H1 (cell line): Measurements from ENCODE around the gene STAM2. TPM values are rescaled to one million over a fixed set of nuclear protein-coding genes. Genes with fewer than 3 reads are reported as not detected.

Source experiments
- CTCF ChIA-PET: fragments of 300-600 bp; sonication (Branson Sonifier 250); formaldehyde crosslinking; loops from one replicate; lab custom pipeline; 2021; ENCODE audit not compliant: partially characterized antibody; lab: Charles Lee
- POLR2A ChIA-PET: fragments of 300-600 bp; sonication (Branson Sonifier 250); formaldehyde crosslinking; loops from one replicate; lab custom pipeline; 2021; ENCODE audit warnings: inconsistent platforms; ENCODE audit not compliant: partially characterized antibody; lab: Charles Lee
- DNase-seq, 2 experiments: peaks; one replicate each; pipeline versions ENCODE4 v3.0.0 to v3.0.0-alpha.2; 2010 to 2022; ENCODE audit warnings: low spot score in 2 of 2, low read depth in 1 of 2, mixed read lengths in 1 of 2
- FAIRE-seq: peaks from 2 replicates; lab custom pipeline; 2011; peaks lifted over from hg19 to GRCh38; lab: Jason Lieb, UNC
- H2AFZ ChIP-seq: 2 replicates; pipeline ENCODE4 v1.8.1; 2012; ENCODE audit warnings: low read length, inconsistent platforms
- H2AK5ac ChIP-seq: 2 replicates; pipeline ENCODE4 v1.6.1; 2013; ENCODE audit warnings: low read depth, low read length
- H2BK120ac ChIP-seq: replicated peaks from 2 replicates; pipeline ENCODE3; 2013; ENCODE audit warnings: low read depth, low read length, inconsistent platforms
- H2BK12ac ChIP-seq: 2 replicates; pipeline ENCODE4 v1.6.1; 2013; ENCODE audit warnings: low read depth, low read length
- H2BK15ac ChIP-seq: 2 replicates; pipeline ENCODE4 v1.6.1; 2013; ENCODE audit warnings: low read length
- H2BK20ac ChIP-seq: 2 replicates; pipeline ENCODE4 v1.6.1; 2013; ENCODE audit warnings: low read length
- H2BK5ac ChIP-seq: 2 replicates; pipeline ENCODE4 v1.6.1; 2013; ENCODE audit warnings: low read depth, low read length
- H3K14ac ChIP-seq: 2 replicates; pipeline ENCODE4 v1.6.1; 2013; ENCODE audit warnings: inconsistent platforms; ENCODE audit not compliant: insufficient read length
- H3K18ac ChIP-seq: 2 replicates; pipeline ENCODE4 v1.6.1; 2013; ENCODE audit warnings: low read length; ENCODE audit errors: extremely low read depth
- H3K23ac ChIP-seq: 2 replicates; pipeline ENCODE4 v1.6.1; 2013; ENCODE audit warnings: inconsistent platforms; ENCODE audit not compliant: insufficient read length
- H3K23me2 ChIP-seq: 2 replicates; pipeline ENCODE4 v1.6.1; 2013; ENCODE audit warnings: low read depth, low read length
- H3K27ac ChIP-seq: 2 replicates; pipeline ENCODE4 v1.6.1; 2011; ENCODE audit warnings: low read depth, low read length, inconsistent platforms
- H3K27me3 ChIP-seq, 4 experiments: replicated peaks in 1 of 4; 1 replicate in 1 of 4; 2 replicates in 3 of 4; pipeline versions ENCODE4 v1.6.1 to v1.8.1; 2011 to 2013; ENCODE audit warnings: low read length in 3 of 4, mild to moderate bottlenecking in 3 of 4, inconsistent platforms in 2 of 4, mixed read lengths in 2 of 4, moderate library complexity in 1 of 4; ENCODE audit not compliant: control insufficient read depth in 3 of 4, insufficient read depth in 3 of 4; ENCODE audit errors: extremely low read depth in 1 of 4
- H3K36me3 ChIP-seq, 4 experiments: 2 replicates each; pipeline versions ENCODE4 v1.6.1 to v1.8.1; 2011 to 2013; ENCODE audit warnings: mild to moderate bottlenecking in 4 of 4, low read length in 3 of 4, moderate library complexity in 2 of 4, control low read depth in 1 of 4, inconsistent platforms in 1 of 4; ENCODE audit not compliant: insufficient read depth in 4 of 4, control insufficient read depth in 2 of 4
- H3K4ac ChIP-seq: replicated peaks from 2 replicates; pipeline ENCODE3; 2013; ENCODE audit warnings: low read length, low read depth, mixed read lengths, inconsistent platforms; ENCODE audit not compliant: insufficient read length
- H3K4me1 ChIP-seq, 4 experiments: replicated peaks in 1 of 4; 1 replicate in 1 of 4; 2 replicates in 3 of 4; pipeline versions ENCODE4 v1.6.1 to v1.8.1; 2011 to 2013; ENCODE audit warnings: low read length in 3 of 4, inconsistent platforms in 2 of 4, mixed read lengths in 1 of 4; ENCODE audit not compliant: insufficient read depth in 4 of 4, control insufficient read depth in 3 of 4
- H3K4me2 ChIP-seq, 2 experiments: 2 replicates each; pipeline versions ENCODE4 v1.6.1 to v1.8.1; 2011 to 2013; ENCODE audit warnings: low read depth in 2 of 2, low read length in 2 of 2, control low read depth in 1 of 2, inconsistent platforms in 1 of 2, mild to moderate bottlenecking in 1 of 2; ENCODE audit not compliant: insufficient read depth in 1 of 2
- H3K4me3 ChIP-seq, 4 experiments: fragments of 200-600, 300-600 bp in 1 of 4; sonication (generic), shearing (Covaris generic), sonication (Bioruptor Twin) in 1 of 4; 2 replicates each; pipeline versions ENCODE4 v1.5.1 to v1.8.1; 2011 to 2016; ENCODE audit warnings: low read length in 4 of 4, low read depth in 3 of 4, control low read depth in 2 of 4, inconsistent platforms in 2 of 4, mild to moderate bottlenecking in 2 of 4, mixed read lengths in 1 of 4, moderate library complexity in 1 of 4; ENCODE audit not compliant: insufficient read depth in 2 of 4; ENCODE audit errors: extremely low read depth in 1 of 4
- H3K56ac ChIP-seq: replicated peaks from 2 replicates; pipeline ENCODE3; 2013; ENCODE audit warnings: low read depth, mild to moderate bottlenecking, mixed read lengths, low read length, inconsistent platforms; ENCODE audit not compliant: insufficient read length
- H3K79me1 ChIP-seq: 2 replicates; pipeline ENCODE4 v1.6.1; 2013; ENCODE audit warnings: low read depth, low read length, control low read depth
- H3K79me2 ChIP-seq, 2 experiments: 2 replicates each; pipeline versions ENCODE4 v1.6.1 to v1.8.1; 2012 to 2013; ENCODE audit warnings: low read length in 2 of 2, mild to moderate bottlenecking in 2 of 2, inconsistent platforms in 1 of 2; ENCODE audit not compliant: insufficient read depth in 2 of 2, control insufficient read depth in 1 of 2
- H3K9ac ChIP-seq, 4 experiments: replicated peaks in 1 of 4; 1 replicate in 1 of 4; 2 replicates in 3 of 4; pipeline versions ENCODE4 v1.6.1 to v1.8.1; 2011 to 2013; ENCODE audit warnings: low read depth in 3 of 4, low read length in 3 of 4, control low read depth in 2 of 4, mild to moderate bottlenecking in 2 of 4, moderate library complexity in 2 of 4, inconsistent platforms in 1 of 4; ENCODE audit errors: extremely low read depth in 1 of 4
- H3K9me3 ChIP-seq, 2 experiments: 2 replicates each; pipeline versions ENCODE4 v1.6.1 to v1.8.1; 2012 to 2013; ENCODE audit warnings: mild to moderate bottlenecking in 2 of 2, moderate library complexity in 2 of 2, control low read depth in 1 of 2, inconsistent platforms in 1 of 2, low read depth in 1 of 2, low read length in 1 of 2, mixed read lengths in 1 of 2; ENCODE audit not compliant: insufficient read depth in 2 of 2
- H4K20me1 ChIP-seq, 2 experiments: replicated peaks in 1 of 2; 2 replicates each; pipeline versions ENCODE3 to v1.8.1; 2011 to 2013; ENCODE audit warnings: inconsistent platforms in 2 of 2, low read length in 2 of 2, mild to moderate bottlenecking in 1 of 2; ENCODE audit not compliant: insufficient read depth in 2 of 2, control insufficient read depth in 1 of 2
- H4K5ac ChIP-seq: 2 replicates; pipeline ENCODE4 v1.6.1; 2013; ENCODE audit warnings: low read length, low read depth, mixed read lengths, inconsistent platforms; ENCODE audit not compliant: insufficient read length
- H4K8ac ChIP-seq: 2 replicates; pipeline ENCODE4 v1.8.0; 2013; ENCODE audit warnings: mild to moderate bottlenecking, moderate library complexity, low read length, inconsistent platforms; ENCODE audit not compliant: insufficient read depth; ENCODE audit errors: extremely low read depth
- H4K91ac ChIP-seq: replicated peaks from 2 replicates; pipeline ENCODE3; 2013; ENCODE audit warnings: low read length, mixed read lengths, inconsistent platforms; ENCODE audit not compliant: insufficient read length
- CHD2 ChIP-seq: IDR thresholded peaks from 2 replicates; pipeline ENCODE4 v1.6.1; 2012; ENCODE audit warnings: low read length, improper control_type of control experiment
- EZH2 ChIP-seq: fragments of 200-600 bp; sonication (generic); IDR thresholded peaks from 2 replicates; pipeline ENCODE4 v1.7.1; 2012; ENCODE audit warnings: low read depth, mild to moderate bottlenecking, moderate library complexity, low read length, inconsistent platforms; ENCODE audit not compliant: severe bottlenecking
- FOSL1 ChIP-seq: IDR thresholded peaks from 2 replicates; pipeline ENCODE4 v1.6.1; 2011; ENCODE audit warnings: mild to moderate bottlenecking, low read depth, low read length, moderate library complexity; ENCODE audit not compliant: insufficient read depth
- NANOG ChIP-seq: IDR thresholded peaks from 2 replicates; pipeline ENCODE4 v1.6.1; 2011; ENCODE audit warnings: low read length, low read depth, mild to moderate bottlenecking, inconsistent platforms; ENCODE audit not compliant: insufficient read depth, poor library complexity, severe bottlenecking
- NRF1 ChIP-seq: IDR thresholded peaks from 2 replicates; pipeline ENCODE4 v1.6.1; 2011; ENCODE audit warnings: mild to moderate bottlenecking, low read depth, low read length, improper control_type of control experiment
- RFX5 ChIP-seq: IDR thresholded peaks from 2 replicates; pipeline ENCODE4 v1.6.1; 2011; ENCODE audit warnings: low read depth, low read length, improper control_type of control experiment, borderline replicate concordance
- TAF1 ChIP-seq: IDR thresholded peaks from 2 replicates; pipeline ENCODE4 v1.6.1; 2011; ENCODE audit warnings: mild to moderate bottlenecking, low read depth, low read length
- WGBS, 2 experiments: shearing (Covaris generic) in 1 of 2; methylation state at CpG; one replicate each; pipeline versions ENCODE4 v1.1.6 to v1.1.7; 2013 to 2015; ENCODE audit warnings: low lambda C conversion rate in 2 of 2, mixed read lengths in 2 of 2, inconsistent platforms in 1 of 2, low coverage in 1 of 2, missing lambda C conversion rate in 1 of 2; ENCODE audit not compliant: insufficient replicate concordance in 2 of 2, insufficient coverage in 1 of 2, insufficient read length in 1 of 2; ENCODE audit errors: extremely low coverage in 1 of 2, missing lambda C conversion rate in 1 of 2; 5-methylcytosine and 5-hydroxymethylcytosine counted together
- polyA plus RNA-seq, 7 experiments: library from polyadenylated mRNA; depleted of rRNA in 3 of 7; stranded (reverse) in 5 of 7; unstranded in 2 of 7; fragments of >200 nt in 5 of 7; fragments of 200-250 nt in 2 of 7; gene quantifications; 1 replicate in 5 of 7; 2 replicates in 1 of 7; 4 replicates in 1 of 7; pipeline versions ENCODE4 v1.2.1 to v1.2.3, GENCODE V29; 2011 to 2013; ENCODE audit warnings: missing spikeins in 2 of 7, mixed read lengths in 2 of 7
- total RNA-seq: library from RNA; stranded (reverse); fragmentation: NEBNext Ultra II Directional; extraction: Animal tissue kit (Norgen Biotek cat#: 25700); gene quantifications from 2 replicates; pipeline ENCODE4 v1.2.1, GENCODE V29; 2021

STAM2 gene
- total and polyA plus RNA-seq, 2 of the 8 experiments (the other 6 are each of a cell fraction or from before 2014, with no cell fraction given) = 5.4 to 9.4 TPM

DNA sequence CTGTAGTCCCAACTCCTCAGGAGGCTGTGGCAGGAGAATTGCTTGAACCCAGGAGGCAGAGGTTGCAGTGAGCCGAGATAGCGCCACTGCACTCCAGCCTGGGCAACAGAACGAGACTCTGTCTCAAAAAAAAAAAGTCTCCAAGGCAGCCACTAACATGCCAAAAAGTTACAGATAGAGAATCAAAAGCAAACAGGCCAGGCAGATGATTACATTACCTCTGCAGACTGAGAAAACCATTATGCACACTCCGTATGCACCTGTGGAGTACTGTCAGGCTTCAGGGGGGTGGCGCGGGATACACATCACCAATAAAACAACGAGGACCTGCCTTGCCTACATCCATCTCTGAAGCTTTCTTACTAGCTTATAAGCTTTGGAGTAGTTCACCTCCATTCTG is 10.3 kb downstream of the STAM2 start:
- no peak for FAIRE-seq
- H2BK15ac ChIP-seq = no peak overlapping the region
- H2AFZ ChIP-seq = no peak overlapping the region
- no peak overlapping the region for H3K4me3 ChIP-seq
- DNase-seq = no peak
- no peak overlapping the region for H3K23ac ChIP-seq
- no peaks in the 10 kb centered on the region for H3K27me3 ChIP-seq
- H3K79me1 ChIP-seq = no peaks in the 10 kb centered on the region
- no peak overlapping the region for H3K4me2 ChIP-seq
- H3K79me2 ChIP-seq = peaks cover 0 to 10% of the 10 kb centered on the region in 2 experiments; a peak in 2 of 4 replicates
- H2BK20ac ChIP-seq = no peak overlapping the region
- H4K91ac ChIP-seq = no peak overlapping the region
- H3K9ac ChIP-seq = no peak overlapping the region
- H3K4me1 ChIP-seq = no peaks in the 10 kb centered on the region
- no peak overlapping the region for H4K5ac ChIP-seq
- H4K8ac ChIP-seq = no peak overlapping the region
- H3K23me2 ChIP-seq = no peaks in the 10 kb centered on the region
- no peaks in the 10 kb centered on the region for H3K36me3 ChIP-seq
- no peaks in the 10 kb centered on the region for H4K20me1 ChIP-seq
- POLR2A ChIA-PET = no interaction called here
- H2BK120ac ChIP-seq = no peak overlapping the region
- no peak overlapping the region for H3K14ac ChIP-seq
- H3K18ac ChIP-seq = no peak overlapping the region
- no peak overlapping the region for H3K56ac ChIP-seq
- H3K27ac ChIP-seq = no peak overlapping the region
- H2BK12ac ChIP-seq = no peak overlapping the region
- 93% methylated on average over 7 of the region's 7 CpGs; no CpG with 5 or more reads in 1 of the 2 experiments for WGBS, 2 experiments
- H3K9me3 ChIP-seq = peaks cover 0 to 2% of the 10 kb centered on the region in 2 experiments; a peak in 1 of 4 replicates
- TF ChIP-seq FOSL1 (no peak), TAF1 (no peak), EZH2 (no peak), NANOG (no peak), NRF1 (no peak), CHD2 (no peak), RFX5 (no peak)
- no peak overlapping the region for H3K4ac ChIP-seq
- no peak overlapping the region for H2AK5ac ChIP-seq
- H2BK5ac ChIP-seq = no peak overlapping the region
- CTCF ChIA-PET = interaction anchor here (1.0 to 1.9 kb wide), 4 partner anchors 10 to 470 kb away, joined by 3 to 6 read pairs (median 4); partner anchors contain the start of gene STAM2
